Left kidney (tissue), 2 donors: ENCODE measurements around the gene SCAMP1. TPM values are rescaled to one million over a fixed set of nuclear protein-coding genes. Genes with fewer than 3 reads are reported as not detected.
"Not testable (repeated sequence)": the region's sequence is repeated elsewhere in the genome, so short reads cannot be mapped to it uniquely, and the experiment has no call there.

Experiments
- DNase-seq: peaks from one replicate; pipeline ENCODE4 v3.0.0-alpha.2; 2013
- polyA plus RNA-seq: library from polyadenylated mRNA; unstranded; fragments of 120-200 nt; gene quantifications from one replicate; pipeline ENCODE4 v1.2.1, GENCODE V29; 2013; ENCODE audit not compliant: insufficient read length

Gene SCAMP1
- polyA plus RNA-seq, 1 donor: 57.2 TPM

- no peak for DNase-seq
These were observed 182 bp downstream of the SCAMP1 start for GRCh38 chr5:78360674-78360923.

GRCh38 chr5:78360924-78361630, 660 bp downstream of the SCAMP1 start:
- DNase-seq: peak; percentile 53

GRCh38 chr5:78361631-78361993, 1.2 kb downstream of the SCAMP1 start:
- no peak for DNase-seq

- no peak for DNase-seq
These were observed 1.8 kb downstream of the SCAMP1 start for GRCh38 chr5:78362220-78362619.

- no peak for DNase-seq
These were observed 3.6 kb downstream of the SCAMP1 start for GRCh38 chr5:78364005-78364404.

- DNase-seq: no peak
These were observed 7.0 kb downstream of the SCAMP1 start for GRCh38 chr5:78367318-78367991.

- DNase-seq: no peak
These were observed 9.3 kb downstream of the SCAMP1 start for GRCh38 chr5:78369680-78370079.

- no peak for DNase-seq
These were observed 12.8 kb downstream of the SCAMP1 start for GRCh38 chr5:78373231-78373630.

GRCh38 chr5:78376315-78376714, 15.9 kb downstream of the SCAMP1 start:
- DNase-seq: no peak

GRCh38 chr5:78377056-78377717, 16.8 kb downstream of the SCAMP1 start:
- no peak for DNase-seq

- DNase-seq: no peak
These were observed 17.3 kb downstream of the SCAMP1 start for GRCh38 chr5:78377718-78378105.

- DNase-seq: no peak
These were observed 27.2 kb downstream of the SCAMP1 start for GRCh38 chr5:78387468-78388153.

GRCh38 chr5:78391357-78391756, 30.9 kb downstream of the SCAMP1 start:
- DNase-seq: not testable (repeated sequence)

- DNase-seq: no peak
These were observed 37.4 kb downstream of the SCAMP1 start for GRCh38 chr5:78397831-78398230.

- DNase-seq: no peak
These were observed 38.7 kb downstream of the SCAMP1 start for GRCh38 chr5:78399116-78399515.

GRCh38 chr5:78404682-78405293, 44.4 kb downstream of the SCAMP1 start:
- no peak for DNase-seq

GRCh38 chr5:78405829-78406750, 45.7 kb downstream of the SCAMP1 start:
- DNase-seq: peak; percentile 15

- DNase-seq: no peak
These were observed 47.0 kb downstream of the SCAMP1 start for GRCh38 chr5:78407458-78407857.

GRCh38 chr5:78411586-78411985, 51.2 kb downstream of the SCAMP1 start:
- DNase-seq: no peak

GRCh38 chr5:78416677-78417425, 56.4 kb downstream of the SCAMP1 start:
- no peak for DNase-seq

- DNase-seq: no peak
These were observed 59.0 kb downstream of the SCAMP1 start for GRCh38 chr5:78419396-78419795.
